Mesendoderm (in vitro differentiated cells): ENCODE results near the gene TRIM37.

Experiments
- DNase-seq: peaks from one replicate; pipeline ENCODE4 v3.0.0; 2013
- H2AK5ac ChIP-seq: 2 replicates; pipeline ENCODE4 v1.6.1; 2013; ENCODE audit warnings: low read length, inconsistent platforms
- H2BK120ac ChIP-seq: 2 replicates; pipeline ENCODE4 v1.6.1; 2013; ENCODE audit warnings: low read depth, mild to moderate bottlenecking, low read length, moderate library complexity, mixed read lengths
- H2BK15ac ChIP-seq: replicated peaks from 2 replicates; pipeline ENCODE4 v1.6.1; 2013; ENCODE audit warnings: low read depth, mild to moderate bottlenecking, moderate library complexity
- H2BK5ac ChIP-seq: 2 replicates; pipeline ENCODE4 v1.6.1; 2013; ENCODE audit warnings: low read length, inconsistent platforms
- H3K18ac ChIP-seq: 2 replicates; pipeline ENCODE4 v1.6.1; 2013; ENCODE audit warnings: mild to moderate bottlenecking, low read length, mixed read lengths
- H3K23ac ChIP-seq: one replicate; pipeline ENCODE4 v1.6.1; 2013; ENCODE audit warnings: low read length
- H3K27ac ChIP-seq: 2 replicates; pipeline ENCODE4 v1.5.1; 2013; ENCODE audit warnings: low read depth, mild to moderate bottlenecking, inconsistent platforms, low read length, moderate library complexity
- H3K27me3 ChIP-seq: 2 replicates; pipeline ENCODE4 v1.6.1; 2013; ENCODE audit warnings: low read length, control low read depth, mild to moderate bottlenecking, inconsistent platforms; ENCODE audit not compliant: insufficient read depth, poor library complexity
- H3K36me3 ChIP-seq: 2 replicates; pipeline ENCODE4 v1.6.1; 2013; ENCODE audit warnings: low read length, inconsistent platforms; ENCODE audit not compliant: control insufficient read depth, insufficient read depth
- H3K4ac ChIP-seq: one replicate; pipeline ENCODE4 v1.6.1; 2013; ENCODE audit warnings: low read depth, mild to moderate bottlenecking, low read length, moderate library complexity
- H3K4me1 ChIP-seq: 2 replicates; pipeline ENCODE4 v1.6.1; 2013; ENCODE audit warnings: low read depth, low read length, inconsistent platforms; ENCODE audit not compliant: control insufficient read depth
- H3K4me2 ChIP-seq: 2 replicates; pipeline ENCODE4 v1.6.1; 2013; ENCODE audit warnings: low read length
- H3K4me3 ChIP-seq: 2 replicates; pipeline ENCODE4 v1.5.1; 2013; ENCODE audit warnings: mild to moderate bottlenecking, low read length
- H3K56ac ChIP-seq: one replicate; pipeline ENCODE4 v1.6.1; 2013; ENCODE audit warnings: low read length
- H3K79me1 ChIP-seq: 2 replicates; pipeline ENCODE4 v1.6.1; 2013; ENCODE audit warnings: low read length, inconsistent platforms
- H3K79me2 ChIP-seq: 2 replicates; pipeline ENCODE4 v1.6.1; 2013; ENCODE audit warnings: mild to moderate bottlenecking, low read length; ENCODE audit not compliant: control insufficient read depth, insufficient read depth
- H3K9ac ChIP-seq: 2 replicates; pipeline ENCODE4 v1.6.1; 2013; ENCODE audit warnings: low read length, inconsistent platforms
- H4K5ac ChIP-seq: one replicate; pipeline ENCODE4 v1.6.1; 2013; ENCODE audit warnings: low read length
- H4K8ac ChIP-seq: one replicate; pipeline ENCODE4 v1.6.1; 2013; ENCODE audit warnings: low read depth, mild to moderate bottlenecking, control low read depth, low read length, moderate library complexity
- WGBS: extraction: QIAGEN DNeasy Blood & Tissue Kit; methylation state at CpG from one replicate; pipeline ENCODE4 v1.1.7; 2013; ENCODE audit warnings: low lambda C conversion rate, missing lambda C conversion rate; ENCODE audit not compliant: insufficient coverage; ENCODE audit errors: extremely low coverage; 5-methylcytosine and 5-hydroxymethylcytosine counted together

TRIM37 gene

GRCh38 chr17:59107306-59107670 is 608 bp upstream of the TRIM37 start:
- H2BK15ac ChIP-seq, result no peak overlapping the region
- peaks cover 2% of the 10 kb centered on the region for H3K79me1 ChIP-seq
- H3K9ac ChIP-seq, result peak overlapping the region; percentile 88
- no peak overlapping the region for H2BK5ac ChIP-seq
- H3K4ac ChIP-seq, result peak overlapping the region; percentile 18
- peak overlapping the region; percentile 92 for H3K4me2 ChIP-seq
- H3K4me1 ChIP-seq, result no peaks in the 10 kb centered on the region
- no CpG with 5 or more reads among the region's 10 CpGs for WGBS
- no peaks in the 10 kb centered on the region for H3K27me3 ChIP-seq
- H4K5ac ChIP-seq, result no peak overlapping the region
- no peak overlapping the region for H3K18ac ChIP-seq
- peaks cover 19% of the 10 kb centered on the region for H3K79me2 ChIP-seq
- peak overlapping the region; percentile 58 for H3K4me3 ChIP-seq
- H2BK120ac ChIP-seq, result no peak overlapping the region
- H2AK5ac ChIP-seq, result no peak overlapping the region
- no peak overlapping the region for H4K8ac ChIP-seq
- peak overlapping the region; percentile 92 for H3K56ac ChIP-seq
- no peaks in the 10 kb centered on the region for H3K36me3 ChIP-seq
- DNase-seq, result no peak
- H3K23ac ChIP-seq, result no peak overlapping the region
- H3K27ac ChIP-seq, result peak overlapping the region; percentile 57

DNA sequence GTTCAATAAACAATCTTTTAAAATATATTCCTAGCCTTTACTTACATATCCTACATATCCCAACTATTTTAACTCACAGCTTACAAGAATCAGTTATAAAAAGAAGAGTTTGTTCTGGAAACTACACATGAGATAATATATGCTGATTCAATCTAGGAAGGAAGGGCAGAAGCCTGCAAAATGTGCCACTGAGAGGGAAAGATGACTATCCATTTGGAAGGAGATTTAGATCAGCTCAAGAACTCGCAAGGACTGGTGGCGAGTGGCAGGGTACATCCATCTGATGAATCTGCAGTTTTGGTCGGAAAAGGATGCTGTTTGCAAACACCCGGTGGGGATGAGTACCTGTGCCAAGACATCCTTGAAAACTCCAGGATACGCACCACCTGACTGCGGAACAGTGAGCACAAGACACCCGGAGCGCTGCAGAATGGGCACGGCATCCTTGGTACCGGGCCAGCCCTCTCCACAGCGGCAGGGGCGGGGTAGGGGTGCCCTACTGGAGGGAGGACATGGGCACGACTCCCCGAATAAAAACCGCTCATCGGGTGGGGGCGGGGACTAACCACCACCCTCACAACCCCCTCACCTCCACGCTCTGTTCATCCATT is 723 bp downstream of the TRIM37 start:
- peak overlapping the region; percentile 83 for H3K9ac ChIP-seq
- peak overlapping the region; percentile 86 for H3K27ac ChIP-seq
- H3K4ac ChIP-seq, result no peak overlapping the region
- no peaks in the 10 kb centered on the region for H3K36me3 ChIP-seq
- H2BK120ac ChIP-seq, result no peak overlapping the region
- H2AK5ac ChIP-seq, result no peak overlapping the region
- H3K4me2 ChIP-seq, result peak overlapping the region; percentile 57
- H3K56ac ChIP-seq, result peak overlapping the region; percentile 91
- H2BK15ac ChIP-seq, result no peak overlapping the region
- H4K5ac ChIP-seq, result no peak overlapping the region
- no peak overlapping the region for H2BK5ac ChIP-seq
- H3K79me1 ChIP-seq, result peaks cover under 1% of the 10 kb centered on the region
- H3K4me3 ChIP-seq, result peak overlapping the region; percentile 62
- peak; percentile 51 for DNase-seq
- peaks cover 19% of the 10 kb centered on the region for H3K79me2 ChIP-seq
- H3K23ac ChIP-seq, result no peak overlapping the region
- H3K27me3 ChIP-seq, result no peaks in the 10 kb centered on the region
- H4K8ac ChIP-seq, result no peak overlapping the region
- H3K4me1 ChIP-seq, result no peaks in the 10 kb centered on the region
- peak overlapping the region; percentile 7 for H3K18ac ChIP-seq
- no CpG with 5 or more reads among the region's 18 CpGs for WGBS

GRCh38 chr17:59101178-59101577 is 5.5 kb downstream of the TRIM37 start:
- Histone ChIP-seq H3K79me2 (peaks cover 23% of the 10 kb centered on the region), H3K27me3 (no peaks in the 10 kb centered on the region), H3K27ac (no peak overlapping the region), H2BK5ac (no peak overlapping the region), H4K5ac (no peak overlapping the region), H3K4ac (no peak overlapping the region), H3K36me3 (no peaks in the 10 kb centered on the region), H3K4me1 (no peaks in the 10 kb centered on the region), H2BK120ac (no peak overlapping the region), H3K79me1 (no peaks in the 10 kb centered on the region), H4K8ac (no peak overlapping the region), H3K56ac (no peak overlapping the region), H2AK5ac (no peak overlapping the region), H3K4me3 (no peak overlapping the region), H3K4me2 (no peak overlapping the region), H3K23ac (no peak overlapping the region), H2BK15ac (no peak overlapping the region), H3K18ac (no peak overlapping the region), H3K9ac (no peak overlapping the region)
- DNase-seq, result no peak
- WGBS, result no CpG with 5 or more reads among the region's 1 CpG

DNA sequence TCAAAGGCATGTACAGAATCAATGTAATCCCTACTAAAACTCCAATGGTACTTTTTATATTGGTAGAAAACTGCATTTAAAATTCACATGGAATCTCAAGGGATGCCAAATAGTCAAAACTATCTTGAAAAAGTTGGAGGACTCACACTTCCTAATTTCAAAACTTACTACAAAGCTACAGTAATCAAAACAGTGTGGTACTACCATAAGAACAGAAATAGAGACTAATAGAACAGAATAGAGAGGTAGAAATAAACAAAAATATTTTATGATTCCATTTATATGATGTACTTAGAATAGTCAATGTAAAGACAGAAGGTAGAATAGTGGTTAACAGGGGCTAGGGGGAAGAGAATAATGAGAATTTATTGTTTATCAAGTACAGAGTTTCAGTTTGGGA is 8.8 kb downstream of the TRIM37 start:
- H3K4me3 ChIP-seq, result no peak overlapping the region
- no peak overlapping the region for H3K27ac ChIP-seq
- H3K36me3 ChIP-seq, result no peaks in the 10 kb centered on the region
- no peak overlapping the region for H2BK15ac ChIP-seq
- no peak overlapping the region for H3K4ac ChIP-seq
- peaks cover 6% of the 10 kb centered on the region for H3K79me2 ChIP-seq
- no peak for DNase-seq
- H3K23ac ChIP-seq, result no peak overlapping the region
- H2AK5ac ChIP-seq, result no peak overlapping the region
- no peak overlapping the region for H2BK5ac ChIP-seq
- no peak overlapping the region for H4K8ac ChIP-seq
- no peak overlapping the region for H3K56ac ChIP-seq
- no peaks in the 10 kb centered on the region for H3K4me1 ChIP-seq
- H3K4me2 ChIP-seq, result no peak overlapping the region
- no peaks in the 10 kb centered on the region for H3K79me1 ChIP-seq
- H3K18ac ChIP-seq, result no peak overlapping the region
- H2BK120ac ChIP-seq, result no peak overlapping the region
- H4K5ac ChIP-seq, result no peak overlapping the region
- H3K27me3 ChIP-seq, result no peaks in the 10 kb centered on the region
- no peak overlapping the region for H3K9ac ChIP-seq

- H3K4me3 ChIP-seq, result no peak overlapping the region
- H3K4ac ChIP-seq, result no peak overlapping the region
- H3K27ac ChIP-seq, result no peak overlapping the region
- H4K5ac ChIP-seq, result no peak overlapping the region
- H4K8ac ChIP-seq, result no peak overlapping the region
- no peak overlapping the region for H2BK5ac ChIP-seq
- H3K4me2 ChIP-seq, result no peak overlapping the region
- no peak overlapping the region for H3K9ac ChIP-seq
- H3K79me2 ChIP-seq, result peaks cover 4% of the 10 kb centered on the region
- H3K23ac ChIP-seq, result no peak overlapping the region
- H2AK5ac ChIP-seq, result no peak overlapping the region
- no peaks in the 10 kb centered on the region for H3K36me3 ChIP-seq
- no peaks in the 10 kb centered on the region for H3K4me1 ChIP-seq
- DNase-seq, result no peak
- no peaks in the 10 kb centered on the region for H3K27me3 ChIP-seq
- no peak overlapping the region for H2BK120ac ChIP-seq
- no peak overlapping the region for H3K18ac ChIP-seq
- no peak overlapping the region for H2BK15ac ChIP-seq
- H3K56ac ChIP-seq, result no peak overlapping the region
- whole genome bisulfite sequencing, result no CpG with 5 or more reads among the region's 6 CpGs
- no peaks in the 10 kb centered on the region for H3K79me1 ChIP-seq
Observed at GRCh38 chr17:59094861-59095530, 11.7 kb downstream of the TRIM37 start.
